Inferior parietal cortex (tissue), 1 donor: ENCODE results near the gene ENTPD5.
"Not testable (repeated sequence)": the region's sequence is repeated elsewhere in the genome, so short reads cannot be mapped to it uniquely, and the experiment has no call there.

Experiments
- DNase-seq: peaks from one replicate; pipeline ENCODE4 v3.0.0-alpha.2; 2016; ENCODE audit errors: extremely low spot score

ENTPD5 gene

GRCh38 chr14:73945159-73945670 is 73.9 kb downstream of the ENTPD5 start:
- DNase-seq, result no peak

DNA sequence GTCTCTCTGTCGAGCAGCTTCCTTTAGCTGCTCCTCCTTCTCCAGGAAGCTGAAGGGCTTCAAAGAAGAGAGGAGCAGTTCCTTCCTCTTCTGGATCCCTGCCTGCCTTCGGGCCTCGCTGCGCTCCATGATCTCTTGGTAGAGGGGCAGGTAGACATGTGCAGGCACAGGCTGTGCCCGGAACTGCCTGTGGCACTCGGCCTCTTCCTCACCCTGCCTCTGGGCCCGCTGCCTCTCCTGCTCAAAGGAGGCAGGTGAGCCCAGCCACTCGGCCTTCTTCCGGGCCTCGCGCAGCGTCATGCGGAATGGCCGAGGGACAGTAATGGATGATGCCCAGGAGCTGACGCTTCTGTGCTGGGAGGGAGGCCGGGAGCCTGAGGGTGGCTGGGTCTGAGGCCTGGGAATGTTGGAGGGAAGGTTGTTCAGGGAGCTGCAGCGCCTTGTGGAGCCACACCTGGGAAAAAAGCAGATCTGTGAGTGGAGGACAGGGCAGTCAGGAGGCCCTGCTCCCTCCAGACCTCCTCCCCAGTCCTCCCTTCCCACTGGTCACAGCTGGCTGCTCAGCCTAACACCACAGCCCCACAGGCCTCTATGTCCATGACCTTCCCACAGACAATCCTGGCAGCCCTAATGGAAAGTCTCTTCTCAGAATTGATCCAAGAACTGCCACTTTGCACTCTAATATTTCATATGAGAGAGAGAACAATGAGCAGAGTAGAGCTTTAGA is 74.5 kb downstream of the ENTPD5 start:
- no peak for DNase-seq

- no peak for DNase-seq
Observed at GRCh38 chr14:73943083-73943482, 76.0 kb downstream of the ENTPD5 start.

DNA sequence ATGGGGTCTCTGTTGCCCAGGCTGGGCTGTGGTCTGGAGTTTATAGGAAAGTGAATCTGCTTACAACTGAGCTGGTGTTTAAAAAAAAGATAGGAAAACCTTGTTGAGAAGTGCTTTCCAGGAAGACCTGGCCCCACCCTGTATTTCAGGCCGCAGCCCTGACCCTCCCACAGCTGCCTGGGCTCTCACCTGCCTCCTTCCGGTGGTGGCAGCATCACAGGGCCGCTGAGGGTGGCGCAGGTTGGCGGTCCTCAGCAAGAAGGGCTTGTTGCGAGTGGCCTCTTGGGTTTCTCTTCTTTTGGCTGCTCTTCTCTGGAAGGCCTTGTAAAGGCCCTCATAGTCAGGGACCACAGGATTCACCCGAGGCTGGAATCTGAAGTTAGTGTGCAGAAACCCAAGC is 76.9 kb downstream of the ENTPD5 start:
- no peak for DNase-seq

- no peak for DNase-seq
Observed at GRCh38 chr14:73937012-73937411, 82.1 kb downstream of the ENTPD5 start.

GRCh38 chr14:73936548-73936947 is 82.5 kb downstream of the ENTPD5 start:
- no peak for DNase-seq

DNA sequence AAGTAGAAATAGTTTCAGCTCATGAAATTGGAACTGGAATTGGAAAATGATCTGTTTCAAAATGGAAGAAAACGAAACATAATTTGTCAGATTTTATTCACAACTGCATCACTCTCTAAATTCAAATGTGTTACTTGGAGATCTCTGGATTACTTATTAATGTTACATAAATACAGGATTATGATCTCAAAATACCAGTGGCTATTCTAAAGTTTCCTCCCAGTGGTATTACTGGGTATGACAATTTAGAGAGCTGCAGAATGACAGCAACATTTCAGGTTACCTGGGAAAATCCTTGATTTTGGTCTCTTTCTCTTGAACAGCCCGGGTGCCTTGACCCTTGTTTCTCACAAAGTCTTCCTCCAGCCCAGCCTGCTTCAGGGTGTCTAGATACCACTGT is 83.4 kb downstream of the ENTPD5 start:
- no peak for DNase-seq

DNA sequence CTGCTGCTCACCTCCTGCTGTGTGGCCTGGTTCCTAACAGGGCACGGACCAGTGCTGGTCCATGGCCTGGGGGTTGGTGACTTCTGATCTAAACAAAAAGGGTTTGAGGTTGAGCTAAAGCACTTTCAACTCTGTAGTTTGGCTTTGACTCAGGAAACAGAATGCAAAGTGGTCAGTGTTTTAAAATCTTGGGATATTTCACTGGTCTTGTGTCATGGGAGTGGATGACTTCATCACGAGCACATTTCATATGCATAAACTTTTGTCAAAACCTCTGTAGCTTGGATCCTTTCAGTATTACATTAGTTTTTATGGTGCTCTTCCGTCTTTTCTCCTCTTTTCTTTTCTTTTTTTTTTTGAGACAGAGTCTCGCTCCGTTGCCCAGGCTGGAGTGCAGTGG is 94.8 kb downstream of the ENTPD5 start:
- DNase-seq, result no peak

GRCh38 chr14:73919457-73919856 is 99.6 kb downstream of the ENTPD5 start:
- not testable (repeated sequence) for DNase-seq

GRCh38 chr14:73916324-73916723 is 102.8 kb downstream of the ENTPD5 start:
- no peak for DNase-seq

DNA sequence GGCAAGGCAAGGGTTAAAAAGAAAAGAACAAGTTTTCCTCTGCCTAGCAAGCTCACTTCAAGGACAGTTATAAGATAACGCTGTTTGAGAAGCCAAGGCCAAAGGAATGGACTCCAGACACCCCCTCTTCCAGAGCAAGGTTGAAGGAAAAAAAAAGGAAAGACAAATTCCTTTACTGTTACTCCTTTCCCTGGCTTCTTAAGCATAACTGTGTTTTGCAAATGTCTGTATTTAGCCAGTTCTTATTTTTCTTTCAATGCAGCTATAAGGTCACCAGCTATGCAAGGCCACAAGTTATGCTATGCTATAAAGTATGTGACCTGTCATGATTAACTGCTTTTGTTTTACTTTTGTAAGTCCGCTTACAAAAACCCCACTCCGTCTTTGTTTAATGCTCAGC is 105.8 kb downstream of the ENTPD5 start:
- DNase-seq, result no peak

- no peak for DNase-seq
Observed at GRCh38 chr14:73909681-73910080, 109.4 kb downstream of the ENTPD5 start.
